Omental fat pad (tissue), 4 donors: ENCODE data around the gene PHEX. TPM values are rescaled to one million over a fixed set of nuclear protein-coding genes. Genes with fewer than 3 reads are reported as not detected.

Experiments used
- ATAC-seq: fragments of 150-250 bp; one replicate; pipeline ENCODE4 v1.9.1; 2016; ENCODE audit warnings: mild to moderate bottlenecking, moderate library complexity; ENCODE audit not compliant: low FRiP score
- DNase-seq: peaks from one replicate; pipeline ENCODE4 v3.0.0-alpha.2; 2019; ENCODE audit warnings: low spot score
- total RNA-seq, 4 donors: library from RNA; depleted of rRNA; stranded (reverse); fragments of >200 nt; gene quantifications; one replicate each; pipeline ENCODE4 v1.1.0, GENCODE V29; 2016
- TF ChIP-seq, protein P1 (sequence below), 3 donors: fragments of 450-650 bp; IDR thresholded peaks; one replicate each; pipeline ENCODE4 v1.5.1; 2016 to 2017; ENCODE audit warnings: antibody characterized with exemption in 3 of 3, mild to moderate bottlenecking in 3 of 3, moderate library complexity in 2 of 3

Gene PHEX
- total RNA-seq, 4 donors from 2014 or later, result 0.06 to 0.24 (median 0.09) TPM; not detected in 1

DNA sequence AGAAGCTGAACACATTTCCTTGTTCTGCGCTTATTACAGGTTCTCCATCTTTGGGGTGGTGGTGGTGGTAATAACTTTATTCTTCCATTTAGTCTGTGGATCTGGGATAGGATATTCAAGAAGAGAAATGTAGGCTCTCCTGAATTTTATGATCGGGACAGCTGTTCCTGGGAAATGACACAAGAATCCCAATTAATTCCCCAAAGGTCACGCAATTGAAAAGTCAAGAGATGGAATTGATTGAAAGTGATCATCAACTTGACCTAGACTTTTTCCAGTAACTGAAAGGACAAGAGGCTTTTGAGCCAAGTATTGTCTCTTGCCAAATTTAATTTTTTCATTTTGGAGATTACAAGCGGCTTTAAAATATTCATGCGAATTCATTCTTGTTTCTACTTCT lies 141.8 kb downstream of the PHEX start:
- TF ChIP-seq, protein P1, sequence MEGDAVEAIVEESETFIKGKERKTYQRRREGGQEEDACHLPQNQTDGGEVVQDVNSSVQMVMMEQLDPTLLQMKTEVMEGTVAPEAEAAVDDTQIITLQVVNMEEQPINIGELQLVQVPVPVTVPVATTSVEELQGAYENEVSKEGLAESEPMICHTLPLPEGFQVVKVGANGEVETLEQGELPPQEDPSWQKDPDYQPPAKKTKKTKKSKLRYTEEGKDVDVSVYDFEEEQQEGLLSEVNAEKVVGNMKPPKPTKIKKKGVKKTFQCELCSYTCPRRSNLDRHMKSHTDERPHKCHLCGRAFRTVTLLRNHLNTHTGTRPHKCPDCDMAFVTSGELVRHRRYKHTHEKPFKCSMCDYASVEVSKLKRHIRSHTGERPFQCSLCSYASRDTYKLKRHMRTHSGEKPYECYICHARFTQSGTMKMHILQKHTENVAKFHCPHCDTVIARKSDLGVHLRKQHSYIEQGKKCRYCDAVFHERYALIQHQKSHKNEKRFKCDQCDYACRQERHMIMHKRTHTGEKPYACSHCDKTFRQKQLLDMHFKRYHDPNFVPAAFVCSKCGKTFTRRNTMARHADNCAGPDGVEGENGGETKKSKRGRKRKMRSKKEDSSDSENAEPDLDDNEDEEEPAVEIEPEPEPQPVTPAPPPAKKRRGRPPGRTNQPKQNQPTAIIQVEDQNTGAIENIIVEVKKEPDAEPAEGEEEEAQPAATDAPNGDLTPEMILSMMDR (IDR thresholded peaks at IDR 0.05), result no peak
- ATAC-seq (no peak), DNase-seq (no peak)

DNA sequence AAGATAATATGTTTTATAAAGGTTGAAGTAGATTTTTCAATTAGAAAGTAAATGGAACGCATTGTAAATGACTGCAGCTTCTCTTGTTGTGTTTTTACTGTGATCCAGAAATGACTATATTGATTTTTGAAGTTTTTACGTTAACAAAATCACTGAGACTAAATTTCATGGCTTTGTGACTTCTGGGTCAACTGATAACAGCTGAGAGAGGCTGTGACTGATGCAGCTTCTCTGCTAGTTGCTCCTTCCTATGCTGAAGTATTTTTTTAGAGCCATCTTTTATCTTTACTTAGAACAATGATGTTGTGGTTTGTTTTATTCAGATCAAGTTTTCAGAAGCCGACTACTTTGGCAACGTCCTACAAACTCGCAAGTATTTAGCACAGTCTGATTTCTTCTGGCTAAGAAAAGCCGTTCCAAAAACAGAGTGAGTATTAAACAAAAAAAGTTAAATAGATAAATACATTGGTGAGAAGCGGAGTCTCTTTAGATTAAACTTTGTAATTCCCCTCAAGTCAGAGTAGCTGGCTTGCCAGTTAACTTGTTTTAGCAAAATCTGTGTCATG lies 145.9 kb downstream of the PHEX start:
- TF ChIP-seq, protein P1 (IDR thresholded peaks at IDR 0.05), result no peak
- DNase-seq (no peak), ATAC-seq (no peak)

DNA sequence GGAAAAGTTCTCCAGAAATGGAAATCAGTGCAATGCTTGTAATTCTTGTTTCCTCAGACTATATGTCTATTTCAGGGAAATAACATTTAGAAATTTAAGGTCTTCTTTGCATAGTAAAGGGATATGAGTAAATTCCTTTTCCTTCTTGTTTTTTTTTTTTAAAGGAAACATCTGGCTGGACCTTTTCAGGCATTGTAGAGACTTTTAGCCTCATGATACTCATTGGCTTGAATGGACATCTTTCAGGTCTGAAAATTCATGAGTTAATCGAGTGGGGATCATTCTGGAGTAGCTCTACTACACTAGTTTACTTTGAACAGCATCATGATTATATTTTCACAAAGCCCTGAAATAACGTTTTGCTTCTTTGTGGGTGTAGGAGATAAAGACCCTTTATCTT lies 152.0 kb downstream of the PHEX start:
- DNase-seq, result no peak
- TF ChIP-seq, protein P1 (IDR thresholded peaks at IDR 0.05), result no peak
- no peak for ATAC-seq

DNA sequence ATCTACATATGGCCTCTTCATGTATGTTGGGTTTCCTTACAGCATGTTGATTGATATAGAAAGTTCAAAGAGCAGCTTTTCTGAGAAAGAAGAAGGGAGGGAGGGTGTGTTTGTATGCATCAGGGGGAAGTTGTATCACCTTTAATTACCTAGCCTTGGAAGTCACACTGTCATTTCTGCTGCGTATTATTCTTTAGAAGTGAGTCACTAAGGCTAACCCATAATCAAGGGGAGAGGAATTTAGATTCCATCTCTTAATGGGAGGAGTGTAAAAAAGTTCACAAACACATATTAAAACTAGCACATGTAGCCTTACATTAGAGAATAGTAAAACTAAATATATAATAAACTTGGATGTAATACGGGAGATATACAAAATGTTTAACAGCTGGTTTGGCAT lies 154.0 kb downstream of the PHEX start:
- DNase-seq (no peak), ATAC-seq (no peak)
- TF ChIP-seq, protein P1 (IDR thresholded peaks at IDR 0.05), result no peak

DNA sequence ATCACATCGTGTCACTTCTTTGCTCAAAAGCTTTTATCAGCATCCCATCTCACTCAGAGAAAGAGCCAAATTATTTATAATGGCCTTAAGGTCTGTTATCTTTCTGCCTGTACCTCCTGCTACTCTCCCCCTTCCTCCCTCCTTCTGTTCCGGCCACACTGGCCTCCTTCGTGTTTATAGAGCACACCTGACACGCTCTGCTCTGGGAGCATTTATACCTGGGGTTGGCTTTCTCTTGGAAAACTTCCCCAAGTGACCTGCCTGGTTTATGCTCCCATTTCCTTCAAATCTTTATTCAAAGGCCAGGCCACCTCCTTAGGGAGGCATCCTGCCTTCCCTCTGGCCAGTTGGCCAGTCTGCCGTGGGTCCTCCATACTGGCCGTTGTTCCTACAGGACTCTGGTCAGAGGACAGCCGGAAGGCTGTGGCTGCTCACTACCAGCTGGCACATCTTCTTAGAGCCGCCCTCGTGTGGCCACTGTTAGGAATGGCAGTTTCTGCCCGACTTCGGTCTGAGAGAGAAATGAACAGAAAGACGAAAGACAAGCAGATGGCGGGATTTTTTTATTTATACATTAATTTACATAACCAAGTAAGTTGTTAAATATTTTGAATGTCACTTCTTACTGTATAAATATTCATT lies 160.4 kb downstream of the PHEX start:
- TF ChIP-seq, protein P1 (IDR thresholded peaks at IDR 0.05), result peak in 1 of 3 donors; percentile 45
- ATAC-seq (no peak), DNase-seq (peak; percentile 27)

DNA sequence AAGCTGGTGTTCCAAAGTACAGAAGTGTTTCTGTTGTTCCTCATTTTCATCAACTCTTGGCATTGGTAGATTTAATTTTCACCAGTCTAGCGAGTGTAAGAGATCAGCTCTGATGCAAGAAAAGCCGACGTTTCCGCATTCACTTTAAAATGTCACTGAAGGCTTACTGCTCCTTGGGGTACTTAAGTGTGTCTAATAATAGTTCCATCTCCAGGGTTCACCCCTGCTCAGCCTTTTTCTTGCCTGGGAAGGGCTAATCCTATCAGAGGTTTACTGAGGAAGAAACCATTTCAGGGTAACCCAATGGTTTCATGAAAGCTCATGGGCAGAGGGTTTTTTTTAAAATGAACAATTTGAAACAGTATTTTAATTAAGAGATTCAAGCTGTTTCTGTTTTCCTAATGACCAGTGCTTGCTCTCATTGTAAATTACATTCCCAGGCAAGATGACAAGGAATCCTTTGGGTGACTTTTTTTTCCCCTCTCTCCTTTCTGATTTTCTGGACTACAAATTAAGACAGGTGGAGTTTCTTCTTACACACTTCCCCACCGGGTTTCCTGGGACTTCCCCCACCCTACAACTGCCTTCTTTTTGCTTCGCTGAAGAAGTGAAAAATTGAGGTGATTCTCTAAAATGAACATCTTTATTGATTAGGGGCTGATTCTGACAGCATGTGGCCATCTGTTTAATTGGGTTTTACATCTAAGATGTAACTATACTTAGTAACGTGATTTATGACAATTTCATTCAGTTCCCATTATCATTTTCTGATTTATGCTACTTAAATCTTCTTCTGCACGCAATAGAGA lies 161.9 kb downstream of the PHEX start:
- ATAC-seq (no peak), DNase-seq (no peak)
- TF ChIP-seq, protein P1 (IDR thresholded peaks at IDR 0.05), result no peak
